Measurements from ENCODE around the gene DLG1. TPM values are rescaled to one million over a fixed set of nuclear protein-coding genes. Genes with fewer than 3 reads are reported as not detected.
"Not testable (repeated sequence)": the region's sequence is repeated elsewhere in the genome, so short reads cannot be mapped to it uniquely, and the experiment has no call there.

Gene DLG1
- total RNA-seq, 1 donor from 2014 or later: 115 TPM

DNA sequence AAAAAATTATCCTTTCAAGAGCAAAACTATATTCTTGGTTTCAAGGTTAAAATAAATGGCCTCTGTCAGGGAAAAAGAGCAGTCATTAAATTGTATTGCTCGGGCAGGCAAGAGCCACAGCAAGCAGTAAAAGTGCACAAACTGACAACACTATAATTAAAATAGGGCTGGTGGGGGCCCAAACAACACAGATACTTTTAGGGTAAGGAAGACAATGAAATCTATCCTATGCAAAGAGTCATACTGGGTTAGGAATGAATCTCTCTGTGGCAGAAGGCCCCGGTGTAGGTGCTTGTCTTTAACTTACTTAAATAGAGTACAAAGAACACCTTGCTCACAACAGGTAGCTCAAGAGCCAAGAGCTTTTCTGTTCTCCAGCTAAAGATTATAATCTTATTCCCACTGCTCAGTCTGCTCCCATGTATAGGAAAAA, 94.7 kb downstream of the DLG1 start:
- no peak overlapping the region for H3K27ac ChIP-seq
- intact Hi-C loops (cut with DNase I): no loop called here
- no peaks in the 10 kb centered on the region for H3K27me3 ChIP-seq
- no peak for DNase-seq (ENCODE audit: extremely low spot score in 2 of 2)
- H3K9me3 ChIP-seq: no peaks in the 10 kb centered on the region
- no peak overlapping the region for H3K4me3 ChIP-seq
- peaks cover 40% of the 10 kb centered on the region for H3K4me1 ChIP-seq
- H3K36me3 ChIP-seq: no peaks in the 10 kb centered on the region
- TF ChIP-seq POLR2A (IDR thresholded peaks at IDR 0.05) (no peak), POLR2AphosphoS5 (IDR thresholded peaks at IDR 0.05; ENCODE audit: insufficient read depth in 1 of 2, low read depth in 1 of 2) (no peak)
- TF ChIP-seq, protein P1, sequence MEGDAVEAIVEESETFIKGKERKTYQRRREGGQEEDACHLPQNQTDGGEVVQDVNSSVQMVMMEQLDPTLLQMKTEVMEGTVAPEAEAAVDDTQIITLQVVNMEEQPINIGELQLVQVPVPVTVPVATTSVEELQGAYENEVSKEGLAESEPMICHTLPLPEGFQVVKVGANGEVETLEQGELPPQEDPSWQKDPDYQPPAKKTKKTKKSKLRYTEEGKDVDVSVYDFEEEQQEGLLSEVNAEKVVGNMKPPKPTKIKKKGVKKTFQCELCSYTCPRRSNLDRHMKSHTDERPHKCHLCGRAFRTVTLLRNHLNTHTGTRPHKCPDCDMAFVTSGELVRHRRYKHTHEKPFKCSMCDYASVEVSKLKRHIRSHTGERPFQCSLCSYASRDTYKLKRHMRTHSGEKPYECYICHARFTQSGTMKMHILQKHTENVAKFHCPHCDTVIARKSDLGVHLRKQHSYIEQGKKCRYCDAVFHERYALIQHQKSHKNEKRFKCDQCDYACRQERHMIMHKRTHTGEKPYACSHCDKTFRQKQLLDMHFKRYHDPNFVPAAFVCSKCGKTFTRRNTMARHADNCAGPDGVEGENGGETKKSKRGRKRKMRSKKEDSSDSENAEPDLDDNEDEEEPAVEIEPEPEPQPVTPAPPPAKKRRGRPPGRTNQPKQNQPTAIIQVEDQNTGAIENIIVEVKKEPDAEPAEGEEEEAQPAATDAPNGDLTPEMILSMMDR (IDR thresholded peaks at IDR 0.05): no peak

GRCh38 chr3:197202694-197203093, 95.7 kb downstream of the DLG1 start:
- no peaks in the 10 kb centered on the region for H3K9me3 ChIP-seq
- peaks cover 40% of the 10 kb centered on the region for H3K4me1 ChIP-seq
- H3K36me3 ChIP-seq: no peaks in the 10 kb centered on the region
- no peak overlapping the region for H3K27ac ChIP-seq
- no peak for TF ChIP-seq POLR2AphosphoS5 (IDR thresholded peaks at IDR 0.05; ENCODE audit: insufficient read depth in 1 of 2, low read depth in 1 of 2)
- TF ChIP-seq, protein P1 (IDR thresholded peaks at IDR 0.05): no peak
- TF ChIP-seq POLR2A (IDR thresholded peaks at IDR 0.05): no peak
- H3K4me3 ChIP-seq: no peak overlapping the region
- no peak for DNase-seq (ENCODE audit: extremely low spot score in 2 of 2)
- intact Hi-C loops (cut with DNase I): no loop called here
- no peaks in the 10 kb centered on the region for H3K27me3 ChIP-seq

GRCh38 chr3:197201791-197202452, 96.5 kb downstream of the DLG1 start:
- H3K27me3 ChIP-seq: no peaks in the 10 kb centered on the region
- DNase-seq (ENCODE audit: extremely low spot score in 2 of 2): no peak
- H3K27ac ChIP-seq: no peak overlapping the region
- H3K36me3 ChIP-seq: no peaks in the 10 kb centered on the region
- peaks cover 40% of the 10 kb centered on the region for H3K4me1 ChIP-seq
- TF ChIP-seq, protein P1 (IDR thresholded peaks at IDR 0.05): no peak
- TF ChIP-seq POLR2AphosphoS5 (IDR thresholded peaks at IDR 0.05; ENCODE audit: insufficient read depth in 1 of 2, low read depth in 1 of 2) (no peak), POLR2A (IDR thresholded peaks at IDR 0.05) (no peak)
- no peaks in the 10 kb centered on the region for H3K9me3 ChIP-seq
- intact Hi-C loops (cut with DNase I): no loop called here
- no peak overlapping the region for H3K4me3 ChIP-seq

DNA sequence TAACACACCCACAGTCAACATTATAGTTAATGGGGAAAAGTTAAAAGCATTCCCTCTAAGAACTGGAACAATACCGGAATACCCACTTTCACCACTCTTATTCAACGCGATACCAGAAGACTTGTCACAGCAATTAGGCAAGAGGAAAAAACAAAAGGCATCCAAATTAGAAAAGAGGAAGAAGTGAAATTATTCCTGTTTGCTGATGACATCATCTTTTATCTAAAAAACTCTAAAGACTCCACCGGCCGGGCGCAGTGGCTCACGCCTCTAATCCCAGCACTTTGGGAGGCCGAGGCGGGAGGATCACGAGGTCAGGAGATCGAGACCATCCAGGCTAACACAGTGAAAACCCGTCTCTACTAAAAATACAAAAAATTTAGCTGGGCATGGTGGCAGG, 97.6 kb downstream of the DLG1 start:
- H3K27ac ChIP-seq; H3K36me3 ChIP-seq; H3K27me3 ChIP-seq; DNase-seq (ENCODE audit: extremely low spot score in 2 of 2); H3K4me3 ChIP-seq; H3K9me3 ChIP-seq; intact Hi-C loops (cut with DNase I): not testable (repeated sequence)
- peaks cover 40% of the 10 kb centered on the region for H3K4me1 ChIP-seq

- intact Hi-C loops (cut with DNase I): no loop called here
- Histone ChIP-seq H3K9me3 (no peaks in the 10 kb centered on the region), H3K4me3 (no peak overlapping the region), H3K36me3 (no peaks in the 10 kb centered on the region), H3K27me3 (no peaks in the 10 kb centered on the region), H3K27ac (no peak overlapping the region), H3K4me1 (peaks cover 8% of the 10 kb centered on the region)
- no peak for TF ChIP-seq POLR2AphosphoS5 (IDR thresholded peaks at IDR 0.05; ENCODE audit: insufficient read depth in 1 of 2, low read depth in 1 of 2)
- DNase-seq (ENCODE audit: extremely low spot score in 2 of 2): no peak
These were observed 101.1 kb downstream of the DLG1 start for GRCh38 chr3:197197334-197197733.

DNA sequence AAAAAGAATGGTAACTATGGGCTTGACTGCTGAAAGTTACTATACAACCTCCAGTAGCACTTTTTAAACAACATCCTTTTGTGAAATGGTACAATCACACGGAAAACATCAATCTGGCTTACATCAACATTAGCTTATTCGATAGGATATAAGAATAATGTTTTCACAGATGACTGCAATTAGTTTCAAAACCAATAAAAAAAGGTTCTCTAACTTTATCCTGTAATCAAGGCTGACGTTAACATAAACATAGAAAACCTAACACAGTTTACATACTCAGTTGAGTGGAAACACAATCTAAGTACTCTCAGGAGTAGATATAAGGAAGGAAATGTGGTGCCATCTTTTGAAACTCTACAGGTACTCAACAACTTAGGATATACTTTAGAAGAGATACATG, 102.2 kb downstream of the DLG1 start:
- Histone ChIP-seq H3K4me3 (no peak overlapping the region), H3K9me3 (no peaks in the 10 kb centered on the region), H3K4me1 (no peaks in the 10 kb centered on the region), H3K36me3 (no peaks in the 10 kb centered on the region), H3K27ac (no peak overlapping the region), H3K27me3 (no peaks in the 10 kb centered on the region)
- no peak for DNase-seq (ENCODE audit: extremely low spot score in 2 of 2)
- intact Hi-C loops (cut with DNase I): no loop called here
- TF ChIP-seq, protein P1 (IDR thresholded peaks at IDR 0.05): no peak
- TF ChIP-seq POLR2AphosphoS5 (IDR thresholded peaks at IDR 0.05; ENCODE audit: insufficient read depth in 1 of 2, low read depth in 1 of 2): no peak
- TF ChIP-seq POLR2A (IDR thresholded peaks at IDR 0.05): no peak
